Left lung (tissue), 10 donors: ENCODE measurements around the gene GOLGA6L9. TPM values are rescaled to one million over a fixed set of nuclear protein-coding genes. Genes with fewer than 3 reads are reported as not detected.
"Not testable (repeated sequence)": the region's sequence is repeated elsewhere in the genome, so short reads cannot be mapped to it uniquely, and the experiment has no call there.

Source experiments
- ATAC-seq: fragments of 200-7000 bp; cut with Tn5 transposase; one replicate; pipeline ENCODE4 v1.9.1; 2020; ENCODE audit warnings: moderate library complexity
- DNase-seq, 4 donors: peaks; one replicate each; pipeline ENCODE4 v3.0.0-alpha.2; 2013 to 2020
- H3K27ac ChIP-seq, 2 donors: fragments of 200-600 bp; sonication (generic) in 1 of 2; one replicate each; pipeline versions ENCODE4 v1.5.0 to v1.8.0; 2020 to 2021
- H3K27me3 ChIP-seq, 2 donors: fragments of 200-600 bp; sonication (generic) in 1 of 2; one replicate each; pipeline versions ENCODE4 v1.5.0 to v1.8.0; 2020 to 2021
- H3K36me3 ChIP-seq, 2 donors: fragments of 200-600 bp; sonication (generic) in 1 of 2; one replicate each; pipeline versions ENCODE4 v1.5.0 to v1.8.0; 2020 to 2021
- H3K4me1 ChIP-seq, 2 donors: fragments of 200-600 bp; one replicate each; pipeline ENCODE4 v1.8.0; 2021
- H3K4me3 ChIP-seq, 2 donors: fragments of 200-600 bp; sonication (generic) in 1 of 2; one replicate each; pipeline versions ENCODE4 v1.5.0 to v1.8.0; 2020 to 2021; ENCODE audit warnings: mild to moderate bottlenecking in 1 of 2
- H3K9me3 ChIP-seq, 2 donors: fragments of 200-600 bp; sonication (generic) in 1 of 2; one replicate each; pipeline versions ENCODE4 v1.5.0 to v1.8.0; 2020 to 2021
- CTCF ChIP-seq, 2 donors: fragments of 200-600 bp; sonication (generic) in 1 of 2; IDR thresholded peaks; one replicate each; pipeline versions ENCODE4 v1.5.0 to v1.8.0; 2021; ENCODE audit warnings: antibody characterized with exemption in 2 of 2
- intact Hi-C, 2 donors: fragments of 100-400 bp; cut with DNase I; formaldehyde crosslinking; loops; one replicate each; pipeline versions ENCODE4 v1.11.2 to v1.14.2; 2022
- polyA plus RNA-seq, 6 donors: library from polyadenylated mRNA; unstranded; fragments of 120-200 nt; gene quantifications; one replicate each; pipeline ENCODE4 v1.2.1, GENCODE V29; 2013; ENCODE audit not compliant: insufficient read length in 6 of 6
- total RNA-seq, 2 donors: library from RNA; stranded (reverse); fragmentation: NEBNext Ultra II Directional; extraction: Animal tissue kit (Norgen Biotek cat#: 25700); gene quantifications; one replicate each; pipeline ENCODE4 v1.2.1, GENCODE V29; 2021
- donor health status: DM: no; HTN: yes; CAD: no.
- donor health status: DM: no; HTN: no; CAD: no.

GOLGA6L9 gene
- total and polyA plus RNA-seq, 8 donors: 2.7 to 16.5 (median 12.8) TPM

GRCh38 chr15:82398785-82399184, 30.8 kb upstream of the GOLGA6L9 start:
- H3K4me3 ChIP-seq: no peak overlapping the region
- H3K9me3 ChIP-seq: no peaks in the 10 kb centered on the region
- ATAC-seq: no peak
- H3K4me1 ChIP-seq: no peaks in the 10 kb centered on the region
- no peaks in the 10 kb centered on the region for H3K36me3 ChIP-seq
- TF ChIP-seq CTCF (IDR thresholded peaks at IDR 0.05): no peak
- no peaks in the 10 kb centered on the region for H3K27me3 ChIP-seq
- intact Hi-C loops: no loop called here
- H3K27ac ChIP-seq: no peak overlapping the region
- DNase-seq: no peak

- H3K4me3 ChIP-seq, intact Hi-C loops, H3K36me3 ChIP-seq, H3K27ac ChIP-seq, H3K27me3 ChIP-seq, H3K9me3 ChIP-seq, H3K4me1 ChIP-seq, DNase-seq, ATAC-seq: not testable (repeated sequence)
These were observed 30.1 kb upstream of the GOLGA6L9 start for GRCh38 chr15:82399366-82400103.

- not testable (repeated sequence) for H3K4me1 ChIP-seq, ATAC-seq, H3K36me3 ChIP-seq
These were observed 27.7 kb upstream of the GOLGA6L9 start for GRCh38 chr15:82401918-82402317.

GRCh38 chr15:82402341-82402740, 27.3 kb upstream of the GOLGA6L9 start:
- H3K27ac ChIP-seq, ATAC-seq, H3K9me3 ChIP-seq, H3K4me3 ChIP-seq, intact Hi-C loops, H3K27me3 ChIP-seq, H3K36me3 ChIP-seq, DNase-seq, H3K4me1 ChIP-seq: not testable (repeated sequence)

More at GRCh38 chr15:82401918-82402317, 27.7 kb upstream of the GOLGA6L9 start:
- H3K27ac ChIP-seq, H3K4me3 ChIP-seq, H3K9me3 ChIP-seq, H3K27me3 ChIP-seq, DNase-seq, intact Hi-C loops: not testable (repeated sequence)

- intact Hi-C loops: not testable (repeated sequence)
These were observed 23.4 kb upstream of the GOLGA6L9 start for GRCh38 chr15:82406211-82406610.

GRCh38 chr15:82410306-82410705, 19.3 kb upstream of the GOLGA6L9 start:
- H3K4me1 ChIP-seq, H3K36me3 ChIP-seq, H3K27ac ChIP-seq, DNase-seq, H3K27me3 ChIP-seq, H3K9me3 ChIP-seq, intact Hi-C loops, H3K4me3 ChIP-seq, ATAC-seq: not testable (repeated sequence)

More at GRCh38 chr15:82406211-82406610, 23.4 kb upstream of the GOLGA6L9 start:
- H3K36me3 ChIP-seq, ATAC-seq, H3K27ac ChIP-seq, H3K27me3 ChIP-seq, DNase-seq, H3K4me3 ChIP-seq, H3K9me3 ChIP-seq, H3K4me1 ChIP-seq: not testable (repeated sequence)

GRCh38 chr15:82411595-82411994, 18.0 kb upstream of the GOLGA6L9 start:
- DNase-seq, H3K27me3 ChIP-seq, intact Hi-C loops, H3K36me3 ChIP-seq, ATAC-seq, H3K9me3 ChIP-seq, H3K27ac ChIP-seq, H3K4me3 ChIP-seq, H3K4me1 ChIP-seq: not testable (repeated sequence)

GRCh38 chr15:82414525-82415191, 15.0 kb upstream of the GOLGA6L9 start:
- H3K36me3 ChIP-seq, H3K9me3 ChIP-seq, intact Hi-C loops, H3K4me3 ChIP-seq, H3K27me3 ChIP-seq, H3K27ac ChIP-seq, H3K4me1 ChIP-seq: not testable (repeated sequence)
- ATAC-seq (peak; percentile 76), DNase-seq (peak in 2 of 4 donors; percentile 3 to 10)

- intact Hi-C loops: not testable (repeated sequence)
These were observed 9.1 kb upstream of the GOLGA6L9 start for GRCh38 chr15:82420516-82420915.

GRCh38 chr15:82420966-82421365, 8.7 kb upstream of the GOLGA6L9 start:
- ATAC-seq, H3K9me3 ChIP-seq, intact Hi-C loops, H3K36me3 ChIP-seq, H3K27me3 ChIP-seq, H3K4me3 ChIP-seq, DNase-seq, H3K4me1 ChIP-seq, H3K27ac ChIP-seq: not testable (repeated sequence)

More at GRCh38 chr15:82420516-82420915, 9.1 kb upstream of the GOLGA6L9 start:
- H3K36me3 ChIP-seq, H3K27ac ChIP-seq, H3K27me3 ChIP-seq, DNase-seq, H3K4me1 ChIP-seq, ATAC-seq, H3K9me3 ChIP-seq, H3K4me3 ChIP-seq: not testable (repeated sequence)

GRCh38 chr15:82427117-82427516, 2.5 kb upstream of the GOLGA6L9 start:
- H3K27me3 ChIP-seq, H3K27ac ChIP-seq, ATAC-seq, DNase-seq, H3K36me3 ChIP-seq, H3K9me3 ChIP-seq, intact Hi-C loops, H3K4me1 ChIP-seq, H3K4me3 ChIP-seq: not testable (repeated sequence)

- H3K36me3 ChIP-seq, H3K9me3 ChIP-seq, ATAC-seq, H3K4me1 ChIP-seq, H3K27me3 ChIP-seq, intact Hi-C loops: not testable (repeated sequence)
- Histone ChIP-seq H3K4me3 (peak overlapping the region; percentile 27 to 33), H3K27ac (peak overlapping the region; percentile 37 to 80)
- DNase-seq: peak in 2 of 4 donors; percentile 34 to 78
These were observed 15.8 kb downstream of the GOLGA6L9 start for GRCh38 chr15:82445420-82445819.
